Measurements from ENCODE around the gene PRSS53. TPM values are rescaled to one million over a fixed set of nuclear protein-coding genes. Genes with fewer than 3 reads are reported as not detected.

PRSS53 gene
- total and polyA plus RNA-seq, 4 donors = 0.51 to 14.5 (median 3.0) TPM

DNA sequence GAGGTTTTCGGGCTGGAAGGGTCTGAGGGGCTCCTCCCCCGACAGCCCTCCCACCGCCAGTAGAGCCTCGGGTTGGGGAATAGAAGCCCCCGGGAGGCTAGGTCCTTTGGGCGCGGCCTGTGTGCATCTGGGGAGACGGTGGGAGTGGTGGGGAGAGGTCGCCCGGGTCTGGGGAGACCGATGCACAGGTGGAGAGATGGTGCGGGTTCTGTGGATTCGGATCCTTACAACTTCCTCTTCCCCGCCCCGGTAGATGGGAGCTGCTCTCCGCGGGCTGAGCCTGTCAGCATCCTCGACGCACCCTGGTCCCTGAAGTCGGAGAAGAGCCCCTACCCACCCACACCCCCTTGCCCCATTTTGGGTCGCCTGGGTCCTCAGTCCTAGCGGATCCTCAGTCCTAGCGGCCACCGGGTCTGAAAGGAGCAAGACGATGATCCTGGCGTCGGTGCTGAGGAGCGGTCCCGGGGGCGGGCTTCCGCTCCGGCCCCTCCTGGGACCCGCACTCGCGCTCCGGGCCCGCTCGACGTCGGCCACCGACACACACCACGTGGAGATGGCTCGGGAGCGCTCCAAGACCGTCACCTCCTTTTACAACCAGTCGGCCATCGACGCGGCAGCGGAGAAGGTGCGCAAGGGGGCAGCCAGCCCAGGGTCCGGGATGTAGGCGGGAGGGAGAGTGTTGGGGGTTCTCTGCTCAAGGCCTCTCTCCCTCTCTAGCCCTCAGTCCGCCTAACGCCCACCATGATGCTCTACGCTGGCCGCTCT lies 20.2 kb upstream of the PRSS53 start:
- H3K4me1 ChIP-seq (ENCODE audit: control insufficient read depth in 4 of 4, insufficient read depth in 4 of 4, low read length in 3 of 4) = peaks cover 20 to 55% (median 40%) of the 10 kb centered on the region in 4 donors
- no peak for TF ChIP-seq HNF4A (conservative IDR thresholded peaks at IDR 0.05)
- TF ChIP-seq GABPA (IDR thresholded peaks at IDR 0.05 in 1 of 2, conservative IDR thresholded peaks at IDR 0.05 in 1 of 2) = no peak
- TF ChIP-seq EGR1 (IDR thresholded peaks at IDR 0.05; ENCODE audit: low read depth in 2 of 2) = no peak
- no peak for TF ChIP-seq TAF1 (conservative IDR thresholded peaks at IDR 0.05)
- TF ChIP-seq FOXA2 (IDR thresholded peaks at IDR 0.05) = no peak
- TF ChIP-seq NR2F2 (IDR thresholded peaks at IDR 0.05) = no peak
- TF ChIP-seq SP1 (IDR thresholded peaks at IDR 0.05) = no peak
- TF ChIP-seq JUND (IDR thresholded peaks at IDR 0.05) = no peak
- TF ChIP-seq RAD21 (IDR thresholded peaks at IDR 0.05) = no peak
- TF ChIP-seq, protein P1, sequence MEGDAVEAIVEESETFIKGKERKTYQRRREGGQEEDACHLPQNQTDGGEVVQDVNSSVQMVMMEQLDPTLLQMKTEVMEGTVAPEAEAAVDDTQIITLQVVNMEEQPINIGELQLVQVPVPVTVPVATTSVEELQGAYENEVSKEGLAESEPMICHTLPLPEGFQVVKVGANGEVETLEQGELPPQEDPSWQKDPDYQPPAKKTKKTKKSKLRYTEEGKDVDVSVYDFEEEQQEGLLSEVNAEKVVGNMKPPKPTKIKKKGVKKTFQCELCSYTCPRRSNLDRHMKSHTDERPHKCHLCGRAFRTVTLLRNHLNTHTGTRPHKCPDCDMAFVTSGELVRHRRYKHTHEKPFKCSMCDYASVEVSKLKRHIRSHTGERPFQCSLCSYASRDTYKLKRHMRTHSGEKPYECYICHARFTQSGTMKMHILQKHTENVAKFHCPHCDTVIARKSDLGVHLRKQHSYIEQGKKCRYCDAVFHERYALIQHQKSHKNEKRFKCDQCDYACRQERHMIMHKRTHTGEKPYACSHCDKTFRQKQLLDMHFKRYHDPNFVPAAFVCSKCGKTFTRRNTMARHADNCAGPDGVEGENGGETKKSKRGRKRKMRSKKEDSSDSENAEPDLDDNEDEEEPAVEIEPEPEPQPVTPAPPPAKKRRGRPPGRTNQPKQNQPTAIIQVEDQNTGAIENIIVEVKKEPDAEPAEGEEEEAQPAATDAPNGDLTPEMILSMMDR (IDR thresholded peaks at IDR 0.05; ENCODE audit: low read depth, low read length, missing input control) = no peak
- no peak for TF ChIP-seq FOXA1 (IDR thresholded peaks at IDR 0.05)
- no peak for TF ChIP-seq RXRA (IDR thresholded peaks at IDR 0.05)
- TF ChIP-seq, protein P2, sequence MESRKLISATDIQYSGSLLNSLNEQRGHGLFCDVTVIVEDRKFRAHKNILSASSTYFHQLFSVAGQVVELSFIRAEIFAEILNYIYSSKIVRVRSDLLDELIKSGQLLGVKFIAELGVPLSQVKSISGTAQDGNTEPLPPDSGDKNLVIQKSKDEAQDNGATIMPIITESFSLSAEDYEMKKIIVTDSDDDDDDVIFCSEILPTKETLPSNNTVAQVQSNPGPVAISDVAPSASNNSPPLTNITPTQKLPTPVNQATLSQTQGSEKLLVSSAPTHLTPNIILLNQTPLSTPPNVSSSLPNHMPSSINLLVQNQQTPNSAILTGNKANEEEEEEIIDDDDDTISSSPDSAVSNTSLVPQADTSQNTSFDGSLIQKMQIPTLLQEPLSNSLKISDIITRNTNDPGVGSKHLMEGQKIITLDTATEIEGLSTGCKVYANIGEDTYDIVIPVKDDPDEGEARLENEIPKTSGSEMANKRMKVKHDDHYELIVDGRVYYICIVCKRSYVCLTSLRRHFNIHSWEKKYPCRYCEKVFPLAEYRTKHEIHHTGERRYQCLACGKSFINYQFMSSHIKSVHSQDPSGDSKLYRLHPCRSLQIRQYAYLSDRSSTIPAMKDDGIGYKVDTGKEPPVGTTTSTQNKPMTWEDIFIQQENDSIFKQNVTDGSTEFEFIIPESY (IDR thresholded peaks at IDR 0.05) = no peak
- TF ChIP-seq, protein P3, sequence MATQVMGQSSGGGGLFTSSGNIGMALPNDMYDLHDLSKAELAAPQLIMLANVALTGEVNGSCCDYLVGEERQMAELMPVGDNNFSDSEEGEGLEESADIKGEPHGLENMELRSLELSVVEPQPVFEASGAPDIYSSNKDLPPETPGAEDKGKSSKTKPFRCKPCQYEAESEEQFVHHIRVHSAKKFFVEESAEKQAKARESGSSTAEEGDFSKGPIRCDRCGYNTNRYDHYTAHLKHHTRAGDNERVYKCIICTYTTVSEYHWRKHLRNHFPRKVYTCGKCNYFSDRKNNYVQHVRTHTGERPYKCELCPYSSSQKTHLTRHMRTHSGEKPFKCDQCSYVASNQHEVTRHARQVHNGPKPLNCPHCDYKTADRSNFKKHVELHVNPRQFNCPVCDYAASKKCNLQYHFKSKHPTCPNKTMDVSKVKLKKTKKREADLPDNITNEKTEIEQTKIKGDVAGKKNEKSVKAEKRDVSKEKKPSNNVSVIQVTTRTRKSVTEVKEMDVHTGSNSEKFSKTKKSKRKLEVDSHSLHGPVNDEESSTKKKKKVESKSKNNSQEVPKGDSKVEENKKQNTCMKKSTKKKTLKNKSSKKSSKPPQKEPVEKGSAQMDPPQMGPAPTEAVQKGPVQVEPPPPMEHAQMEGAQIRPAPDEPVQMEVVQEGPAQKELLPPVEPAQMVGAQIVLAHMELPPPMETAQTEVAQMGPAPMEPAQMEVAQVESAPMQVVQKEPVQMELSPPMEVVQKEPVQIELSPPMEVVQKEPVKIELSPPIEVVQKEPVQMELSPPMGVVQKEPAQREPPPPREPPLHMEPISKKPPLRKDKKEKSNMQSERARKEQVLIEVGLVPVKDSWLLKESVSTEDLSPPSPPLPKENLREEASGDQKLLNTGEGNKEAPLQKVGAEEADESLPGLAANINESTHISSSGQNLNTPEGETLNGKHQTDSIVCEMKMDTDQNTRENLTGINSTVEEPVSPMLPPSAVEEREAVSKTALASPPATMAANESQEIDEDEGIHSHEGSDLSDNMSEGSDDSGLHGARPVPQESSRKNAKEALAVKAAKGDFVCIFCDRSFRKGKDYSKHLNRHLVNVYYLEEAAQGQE (IDR thresholded peaks at IDR 0.05) = no peak
- TF ChIP-seq YY1 (IDR thresholded peaks at IDR 0.05) = no peak
- no peak for TF ChIP-seq HNF4G (IDR thresholded peaks at IDR 0.05)
- H3K4me3 ChIP-seq (ENCODE audit: low read depth in 1 of 3, low read length in 3 of 3) = peak overlapping the region; percentile 53 to 91 (median 61)
- no peaks in the 10 kb centered on the region for H3K27me3 ChIP-seq (ENCODE audit: control insufficient read depth in 4 of 4, insufficient read depth in 4 of 4, low read length in 3 of 4)
- peaks cover 0 to 10% (median 6%) of the 10 kb centered on the region in 4 donors for H3K36me3 ChIP-seq (ENCODE audit: control insufficient read depth in 4 of 4, insufficient read depth in 3 of 4, low read depth in 1 of 4, low read length in 3 of 4)
- 53% methylated on average over 57 of the region's 57 CpGs for WGBS
- peak overlapping the region; percentile 86 to 96 for H3K27ac ChIP-seq (ENCODE audit: low read depth in 1 of 2, low read length in 2 of 2)
- no peaks in the 10 kb centered on the region for H3K9me3 ChIP-seq (ENCODE audit: control insufficient read depth in 4 of 4, low read length in 3 of 4)
- no peak for DNase-seq (ENCODE audit: low spot score)
- H3K9ac ChIP-seq (ENCODE audit: low read depth in 1 of 2, low read length in 2 of 2) = peak overlapping the region; percentile 34 to 72

All from liver (tissue), 9 donors.